HG02885 (cell line): ENCODE results near the gene SLC6A6.
"Not testable (repeated sequence)": the region's sequence is repeated elsewhere in the genome, so short reads cannot be mapped to it uniquely, and the experiment has no call there.

Source experiments
- ATAC-seq: cut with Tn5 transposase; IDR thresholded peaks from one replicate; pipeline ENCODE4 v1.9.1; 2021; ENCODE audit warnings: mild to moderate bottlenecking; ENCODE audit not compliant: unreplicated experiment, poor library complexity

SLC6A6 gene

GRCh38 chr3:14512281-14512941, 110.0 kb downstream of the SLC6A6 start:
- no peak for ATAC-seq

GRCh38 chr3:14512942-14513327, 110.5 kb downstream of the SLC6A6 start:
- ATAC-seq = no peak

GRCh38 chr3:14513566-14514322, 111.3 kb downstream of the SLC6A6 start:
- ATAC-seq = no peak

- no peak for ATAC-seq
Measured at GRCh38 chr3:14514323-14514720, 111.9 kb downstream of the SLC6A6 start.

- ATAC-seq = not testable (repeated sequence)
Measured at GRCh38 chr3:14515526-14515925, 113.1 kb downstream of the SLC6A6 start.

- ATAC-seq = no peak
Measured at GRCh38 chr3:14516738-14517345, 114.4 kb downstream of the SLC6A6 start.

- no peak for ATAC-seq
Measured at GRCh38 chr3:14517601-14518431, 115.4 kb downstream of the SLC6A6 start.

GRCh38 chr3:14518432-14518802, 116.0 kb downstream of the SLC6A6 start:
- ATAC-seq = no peak

- ATAC-seq = no peak
Measured at GRCh38 chr3:14518893-14519292, 116.5 kb downstream of the SLC6A6 start.

GRCh38 chr3:14519406-14519805, 117.0 kb downstream of the SLC6A6 start:
- no peak for ATAC-seq

- no peak for ATAC-seq
Measured at GRCh38 chr3:14520149-14520548, 117.7 kb downstream of the SLC6A6 start.

- ATAC-seq = no peak
Measured at GRCh38 chr3:14520967-14521366, 118.6 kb downstream of the SLC6A6 start.

- no peak for ATAC-seq
Measured at GRCh38 chr3:14521611-14522010, 119.2 kb downstream of the SLC6A6 start.

GRCh38 chr3:14522129-14522691, 119.8 kb downstream of the SLC6A6 start:
- ATAC-seq = no peak

- ATAC-seq = no peak
Measured at GRCh38 chr3:14522768-14523167, 120.4 kb downstream of the SLC6A6 start.

- no peak for ATAC-seq
Measured at GRCh38 chr3:14523792-14524191, 121.4 kb downstream of the SLC6A6 start.

GRCh38 chr3:14524311-14524711, 121.9 kb downstream of the SLC6A6 start:
- ATAC-seq = no peak

GRCh38 chr3:14524920-14525660, 122.7 kb downstream of the SLC6A6 start:
- ATAC-seq = no peak

- ATAC-seq = no peak
Measured at GRCh38 chr3:14525685-14526631, 123.6 kb downstream of the SLC6A6 start.
